Prostate gland (tissue), 2 donors: ENCODE measurements around the gene ZNF334. TPM values are rescaled to one million over a fixed set of nuclear protein-coding genes. Genes with fewer than 3 reads are reported as not detected.

ENCODE experiments used
- DNase-seq: peaks from one replicate; pipeline ENCODE4 v3.0.0-alpha.2; 2019; ENCODE audit warnings: low spot score
- H3K27ac ChIP-seq, 2 donors: fragments of 200-600 bp; sonication (generic); 2 replicates each; pipeline ENCODE4 v1.5.1; 2017 to 2019
- H3K27me3 ChIP-seq: fragments of 200-600 bp; sonication (generic); replicated peaks from 2 replicates; pipeline ENCODE4 v1.5.1; 2019; ENCODE audit not compliant: insufficient read depth
- H3K36me3 ChIP-seq, 2 donors: fragments of 200-600 bp; sonication (generic); 1 replicate in 1 of 2; 2 replicates in 1 of 2; pipeline versions ENCODE4 v1.5.1 to v1.8.1; 2017 to 2019
- H3K4me1 ChIP-seq: fragments of 200-600 bp; sonication (generic); replicated peaks from 2 replicates; pipeline ENCODE4 v1.5.1; 2019
- H3K4me3 ChIP-seq, 2 donors: fragments of 200-600 bp; sonication (generic); 2 replicates each; pipeline ENCODE4 v1.5.1; 2017 to 2019
- H3K9me3 ChIP-seq: fragments of 200-600 bp; sonication (generic); 2 replicates; pipeline ENCODE4 v1.5.1; 2017
- CTCF ChIP-seq, 4 experiments: fragments of 200-600 bp in 2 of 4; fragments of 450-650 bp in 2 of 4; sonication (generic) in 2 of 4; IDR thresholded peaks; 1 replicate in 3 of 4; 2 replicates in 1 of 4; pipeline ENCODE4 v1.5.1; 2016 to 2019; ENCODE audit warnings: antibody characterized with exemption in 4 of 4, mild to moderate bottlenecking in 2 of 4, moderate library complexity in 2 of 4
- POLR2A ChIP-seq: fragments of 450-650 bp; IDR thresholded peaks from one replicate; pipeline ENCODE4 v1.6.1; 2016; ENCODE audit warnings: antibody characterized with exemption, mild to moderate bottlenecking
- POLR2AphosphoS5 ChIP-seq: sonication (generic); formaldehyde crosslinking; IDR thresholded peaks from one replicate; pipeline ENCODE4 v1.6.1; 2017; ENCODE audit warnings: antibody characterized with exemption
- WGBS: methylation state at CpG from one replicate; pipeline ENCODE4 v1.1.5; 2018; 5-methylcytosine and 5-hydroxymethylcytosine counted together
- intact Hi-C: fragments of 100-400 bp; cut with DNase I; formaldehyde crosslinking; loops from one replicate; pipeline ENCODE4 v1.14.2; 2022
- total RNA-seq, 2 donors: library from RNA; depleted of rRNA; stranded (reverse); fragments of >200 nt; gene quantifications; one replicate each; pipeline ENCODE4 v1.1.0, GENCODE V29; 2016

The ZNF334 gene
- total RNA-seq, 2 donors from 2014 or later = 7.8 to 23.3 TPM

GRCh38 chr20:46553926-46554325 lies 40.6 kb upstream of the ZNF334 start:
- no peaks in the 10 kb centered on the region for H3K9me3 ChIP-seq
- 94% methylated on average over 3 of the region's 3 CpGs for WGBS
- no peaks in the 10 kb centered on the region for H3K4me1 ChIP-seq
- H3K27me3 ChIP-seq = no peaks in the 10 kb centered on the region
- H3K36me3 ChIP-seq = no peaks in the 10 kb centered on the region
- no peak for TF ChIP-seq POLR2A
- no peak for TF ChIP-seq POLR2AphosphoS5
- no peak for TF ChIP-seq CTCF (IDR thresholded peaks at IDR 0.05)
- intact Hi-C loops = no loop called here
- H3K27ac ChIP-seq = no peak overlapping the region
- DNase-seq = no peak
- no peak overlapping the region for H3K4me3 ChIP-seq

- no peaks in the 10 kb centered on the region for H3K9me3 ChIP-seq
- no peak overlapping the region for H3K4me3 ChIP-seq
- intact Hi-C loops = no loop called here
- no peaks in the 10 kb centered on the region for H3K27me3 ChIP-seq
- no peaks in the 10 kb centered on the region for H3K36me3 ChIP-seq
- WGBS = 88% methylated on average over 4 of the region's 4 CpGs
- H3K27ac ChIP-seq = no peak overlapping the region
- H3K4me1 ChIP-seq = no peaks in the 10 kb centered on the region
- DNase-seq = no peak
- TF ChIP-seq CTCF (IDR thresholded peaks at IDR 0.05) (no peak), POLR2AphosphoS5 (no peak), POLR2A (no peak)
Measured at GRCh38 chr20:46552460-46553420, 39.4 kb upstream of the ZNF334 start.

- WGBS = 79% methylated on average over 12 of the region's 12 CpGs
- no peaks in the 10 kb centered on the region for H3K9me3 ChIP-seq
- intact Hi-C loops = no loop called here
- no peak for DNase-seq
- no peak for TF ChIP-seq POLR2A
- TF ChIP-seq POLR2AphosphoS5 = no peak
- TF ChIP-seq CTCF (IDR thresholded peaks at IDR 0.05) = no peak
- no peaks in the 10 kb centered on the region for H3K4me1 ChIP-seq
- no peak overlapping the region for H3K4me3 ChIP-seq
- no peaks in the 10 kb centered on the region for H3K27me3 ChIP-seq
- H3K36me3 ChIP-seq = no peaks in the 10 kb centered on the region
- no peak overlapping the region for H3K27ac ChIP-seq
Measured at GRCh38 chr20:46551522-46552381, 38.4 kb upstream of the ZNF334 start.

- Histone ChIP-seq H3K36me3 (no peaks in the 10 kb centered on the region), H3K27ac (no peak within 1 kb of the TSS), H3K27me3 (no peaks in the 10 kb centered on the region), H3K4me1 (no peaks in the 10 kb centered on the region), H3K4me3 (no peak within 1 kb of the TSS), H3K9me3 (no peaks in the 10 kb centered on the region)
- TF ChIP-seq POLR2A (no peak), CTCF (IDR thresholded peaks at IDR 0.05) (no peak), POLR2AphosphoS5 (no peak)
- intact Hi-C loops = no loop called here
- DNase-seq = no peak
- 50% methylated on average over 9 of the region's 9 CpGs for WGBS
Measured at GRCh38 chr20:46550461-46550860, 37.1 kb upstream of the ZNF334 start, which contains the start of gene OCSTAMP. Gene OCSTAMP (minus strand): TSS chr20:46550654. CDS start chr20:46550560, 94 bp downstream.
